Measurements from ENCODE around the gene MRPS18A. TPM values are rescaled to one million over a fixed set of nuclear protein-coding genes. Genes with fewer than 3 reads are reported as not detected.

MRPS18A gene
- total and polyA plus RNA-seq, 2 of the 13 experiments (the other 11 are each of a cell fraction or from before 2014, with no cell fraction given), result 87.8 to 89.1 TPM

DNA sequence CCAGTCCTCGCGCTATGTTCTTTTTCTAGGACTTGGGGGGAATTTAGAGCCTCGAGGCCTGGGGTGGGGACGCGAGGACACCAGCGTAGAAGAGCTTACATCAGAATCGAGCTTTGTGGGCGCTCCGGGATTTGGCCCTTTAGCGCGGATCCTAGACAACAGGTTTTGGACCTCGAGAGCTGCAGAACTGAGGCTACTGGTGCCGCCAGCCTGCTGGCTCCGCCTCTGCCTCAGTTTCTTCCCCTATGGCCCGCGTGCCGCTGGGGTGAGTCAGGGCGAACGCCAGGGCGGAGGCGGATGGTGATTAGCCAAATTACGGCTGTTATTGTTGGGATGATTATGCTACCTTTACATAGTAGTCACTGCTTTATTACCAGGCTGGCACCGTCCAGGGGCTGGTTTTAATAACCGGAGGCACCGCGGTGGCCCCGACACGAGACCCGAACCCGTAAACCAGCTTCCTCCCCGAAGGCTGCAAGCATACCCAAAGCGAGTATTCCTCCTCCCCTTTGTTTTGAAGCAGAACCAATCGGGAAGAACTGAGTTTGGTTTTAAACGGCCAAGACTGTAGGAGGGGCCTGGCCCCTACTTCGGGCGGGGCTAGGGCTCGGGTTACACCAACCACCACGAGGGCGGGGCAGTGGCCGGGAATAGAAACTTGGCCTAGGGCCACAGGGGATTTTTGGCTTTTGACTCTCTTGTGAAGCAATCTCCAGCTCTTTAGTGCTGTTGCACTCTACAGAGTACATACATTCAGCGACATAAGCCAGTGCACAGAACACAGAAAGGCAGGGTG is 57.9 kb downstream of the MRPS18A start (continued):
- TF ChIP-seq, protein P1, sequence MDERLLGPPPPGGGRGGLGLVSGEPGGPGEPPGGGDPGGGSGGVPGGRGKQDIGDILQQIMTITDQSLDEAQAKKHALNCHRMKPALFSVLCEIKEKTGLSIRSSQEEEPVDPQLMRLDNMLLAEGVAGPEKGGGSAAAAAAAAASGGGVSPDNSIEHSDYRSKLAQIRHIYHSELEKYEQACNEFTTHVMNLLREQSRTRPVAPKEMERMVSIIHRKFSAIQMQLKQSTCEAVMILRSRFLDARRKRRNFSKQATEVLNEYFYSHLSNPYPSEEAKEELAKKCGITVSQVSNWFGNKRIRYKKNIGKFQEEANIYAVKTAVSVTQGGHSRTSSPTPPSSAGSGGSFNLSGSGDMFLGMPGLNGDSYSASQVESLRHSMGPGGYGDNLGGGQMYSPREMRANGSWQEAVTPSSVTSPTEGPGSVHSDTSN (CRISPR knock-in tag; IDR thresholded peaks at IDR 0.05), result no peak
- TF ChIP-seq, protein P2, sequence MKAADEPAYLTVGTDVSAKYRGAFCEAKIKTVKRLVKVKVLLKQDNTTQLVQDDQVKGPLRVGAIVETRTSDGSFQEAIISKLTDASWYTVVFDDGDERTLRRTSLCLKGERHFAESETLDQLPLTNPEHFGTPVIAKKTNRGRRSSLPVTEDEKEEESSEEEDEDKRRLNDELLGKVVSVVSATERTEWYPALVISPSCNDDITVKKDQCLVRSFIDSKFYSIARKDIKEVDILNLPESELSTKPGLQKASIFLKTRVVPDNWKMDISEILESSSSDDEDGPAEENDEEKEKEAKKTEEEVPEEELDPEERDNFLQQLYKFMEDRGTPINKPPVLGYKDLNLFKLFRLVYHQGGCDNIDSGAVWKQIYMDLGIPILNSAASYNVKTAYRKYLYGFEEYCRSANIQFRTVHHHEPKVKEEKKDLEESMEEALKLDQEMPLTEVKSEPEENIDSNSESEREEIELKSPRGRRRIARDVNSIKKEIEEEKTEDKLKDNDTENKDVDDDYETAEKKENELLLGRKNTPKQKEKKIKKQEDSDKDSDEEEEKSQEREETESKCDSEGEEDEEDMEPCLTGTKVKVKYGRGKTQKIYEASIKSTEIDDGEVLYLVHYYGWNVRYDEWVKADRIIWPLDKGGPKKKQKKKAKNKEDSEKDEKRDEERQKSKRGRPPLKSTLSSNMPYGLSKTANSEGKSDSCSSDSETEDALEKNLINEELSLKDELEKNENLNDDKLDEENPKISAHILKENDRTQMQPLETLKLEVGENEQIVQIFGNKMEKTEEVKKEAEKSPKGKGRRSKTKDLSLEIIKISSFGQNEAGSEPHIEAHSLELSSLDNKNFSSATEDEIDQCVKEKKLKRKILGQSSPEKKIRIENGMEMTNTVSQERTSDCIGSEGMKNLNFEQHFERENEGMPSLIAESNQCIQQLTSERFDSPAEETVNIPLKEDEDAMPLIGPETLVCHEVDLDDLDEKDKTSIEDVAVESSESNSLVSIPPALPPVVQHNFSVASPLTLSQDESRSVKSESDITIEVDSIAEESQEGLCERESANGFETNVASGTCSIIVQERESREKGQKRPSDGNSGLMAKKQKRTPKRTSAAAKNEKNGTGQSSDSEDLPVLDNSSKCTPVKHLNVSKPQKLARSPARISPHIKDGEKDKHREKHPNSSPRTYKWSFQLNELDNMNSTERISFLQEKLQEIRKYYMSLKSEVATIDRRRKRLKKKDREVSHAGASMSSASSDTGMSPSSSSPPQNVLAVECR (CRISPR knock-in tag; IDR thresholded peaks at IDR 0.05; ENCODE audit: borderline replicate concordance), result peak; percentile 64
- TF ChIP-seq, protein P3, sequence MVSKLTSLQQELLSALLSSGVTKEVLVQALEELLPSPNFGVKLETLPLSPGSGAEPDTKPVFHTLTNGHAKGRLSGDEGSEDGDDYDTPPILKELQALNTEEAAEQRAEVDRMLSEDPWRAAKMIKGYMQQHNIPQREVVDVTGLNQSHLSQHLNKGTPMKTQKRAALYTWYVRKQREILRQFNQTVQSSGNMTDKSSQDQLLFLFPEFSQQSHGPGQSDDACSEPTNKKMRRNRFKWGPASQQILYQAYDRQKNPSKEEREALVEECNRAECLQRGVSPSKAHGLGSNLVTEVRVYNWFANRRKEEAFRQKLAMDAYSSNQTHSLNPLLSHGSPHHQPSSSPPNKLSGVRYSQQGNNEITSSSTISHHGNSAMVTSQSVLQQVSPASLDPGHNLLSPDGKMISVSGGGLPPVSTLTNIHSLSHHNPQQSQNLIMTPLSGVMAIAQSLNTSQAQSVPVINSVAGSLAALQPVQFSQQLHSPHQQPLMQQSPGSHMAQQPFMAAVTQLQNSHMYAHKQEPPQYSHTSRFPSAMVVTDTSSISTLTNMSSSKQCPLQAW (CRISPR knock-in tag; IDR thresholded peaks at IDR 0.05), result peak; percentile 79; the same call in 1 of the 2 replicates
- peak; percentile 45; the same call in 1 of the 2 replicates for TF ChIP-seq GATAD1 (CRISPR knock-in tag; IDR thresholded peaks at IDR 0.05)
- peak; percentile 86 for TF ChIP-seq BRCA1 (CRISPR knock-in tag; IDR thresholded peaks at IDR 0.05)
- TF ChIP-seq, protein P4, sequence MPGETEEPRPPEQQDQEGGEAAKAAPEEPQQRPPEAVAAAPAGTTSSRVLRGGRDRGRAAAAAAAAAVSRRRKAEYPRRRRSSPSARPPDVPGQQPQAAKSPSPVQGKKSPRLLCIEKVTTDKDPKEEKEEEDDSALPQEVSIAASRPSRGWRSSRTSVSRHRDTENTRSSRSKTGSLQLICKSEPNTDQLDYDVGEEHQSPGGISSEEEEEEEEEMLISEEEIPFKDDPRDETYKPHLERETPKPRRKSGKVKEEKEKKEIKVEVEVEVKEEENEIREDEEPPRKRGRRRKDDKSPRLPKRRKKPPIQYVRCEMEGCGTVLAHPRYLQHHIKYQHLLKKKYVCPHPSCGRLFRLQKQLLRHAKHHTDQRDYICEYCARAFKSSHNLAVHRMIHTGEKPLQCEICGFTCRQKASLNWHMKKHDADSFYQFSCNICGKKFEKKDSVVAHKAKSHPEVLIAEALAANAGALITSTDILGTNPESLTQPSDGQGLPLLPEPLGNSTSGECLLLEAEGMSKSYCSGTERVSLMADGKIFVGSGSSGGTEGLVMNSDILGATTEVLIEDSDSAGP (CRISPR knock-in tag; IDR thresholded peaks at IDR 0.05; ENCODE audit: borderline replicate concordance), result peak; percentile 87
- TF ChIP-seq, protein P5, sequence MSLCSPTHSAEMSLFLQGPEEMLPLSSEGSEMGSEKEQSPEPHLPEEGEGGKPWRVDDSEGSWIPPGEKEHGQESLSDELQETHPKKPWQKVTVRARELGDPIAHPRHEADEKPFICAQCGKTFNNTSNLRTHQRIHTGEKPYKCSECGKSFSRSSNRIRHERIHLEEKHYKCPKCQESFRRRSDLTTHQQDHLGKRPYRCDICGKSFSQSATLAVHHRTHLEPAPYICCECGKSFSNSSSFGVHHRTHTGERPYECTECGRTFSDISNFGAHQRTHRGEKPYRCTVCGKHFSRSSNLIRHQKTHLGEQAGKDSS (CRISPR knock-in tag; IDR thresholded peaks at IDR 0.05; ENCODE audit: borderline replicate concordance, low read depth), result peak; percentile 56; the same call in 1 of the 2 replicates
- peak; percentile 97 for TF ChIP-seq CEBPG (CRISPR knock-in tag; IDR thresholded peaks at IDR 0.05)
- no peak; the same call in 1 of the 2 replicates for TF ChIP-seq BORCS8-MEF2B (CRISPR knock-in tag; IDR thresholded peaks at IDR 0.05)
- peak; percentile 91 for TF ChIP-seq LCORL (IDR thresholded peaks at IDR 0.05)
- peak; percentile 98 for TF ChIP-seq LCORL (CRISPR knock-in tag; IDR thresholded peaks at IDR 0.05)
- peak; percentile 30 for TF ChIP-seq HNF4A (CRISPR knock-in tag; IDR thresholded peaks at IDR 0.05)
- TF ChIP-seq, protein P6, sequence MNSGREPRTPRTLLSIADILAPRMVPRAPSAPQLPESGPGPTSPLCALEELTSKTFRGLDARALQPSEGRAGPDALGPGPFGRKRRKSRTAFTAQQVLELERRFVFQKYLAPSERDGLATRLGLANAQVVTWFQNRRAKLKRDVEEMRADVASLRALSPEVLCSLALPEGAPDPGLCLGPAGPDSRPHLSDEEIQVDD (CRISPR knock-in tag; IDR thresholded peaks at IDR 0.05; ENCODE audit: borderline replicate concordance), result no peak; the same call in 1 of the 2 replicates
- TF ChIP-seq ZSCAN20 (CRISPR knock-in tag; IDR thresholded peaks at IDR 0.05; ENCODE audit: borderline replicate concordance), result 0 out of 2 replicates have a peak, but pooled peaks have one; percentile 40
- TF ChIP-seq, protein P7, sequence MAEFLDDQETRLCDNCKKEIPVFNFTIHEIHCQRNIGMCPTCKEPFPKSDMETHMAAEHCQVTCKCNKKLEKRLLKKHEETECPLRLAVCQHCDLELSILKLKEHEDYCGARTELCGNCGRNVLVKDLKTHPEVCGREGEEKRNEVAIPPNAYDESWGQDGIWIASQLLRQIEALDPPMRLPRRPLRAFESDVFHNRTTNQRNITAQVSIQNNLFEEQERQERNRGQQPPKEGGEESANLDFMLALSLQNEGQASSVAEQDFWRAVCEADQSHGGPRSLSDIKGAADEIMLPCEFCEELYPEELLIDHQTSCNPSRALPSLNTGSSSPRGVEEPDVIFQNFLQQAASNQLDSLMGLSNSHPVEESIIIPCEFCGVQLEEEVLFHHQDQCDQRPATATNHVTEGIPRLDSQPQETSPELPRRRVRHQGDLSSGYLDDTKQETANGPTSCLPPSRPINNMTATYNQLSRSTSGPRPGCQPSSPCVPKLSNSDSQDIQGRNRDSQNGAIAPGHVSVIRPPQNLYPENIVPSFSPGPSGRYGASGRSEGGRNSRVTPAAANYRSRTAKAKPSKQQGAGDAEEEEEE (CRISPR knock-in tag; IDR thresholded peaks at IDR 0.05; ENCODE audit: borderline replicate concordance), result 0 out of 2 replicates have a peak, but pooled peaks have one; percentile 56

Measured in HepG2 (cell line).